Fibroblast of the aortic adventitia (primary cell): ENCODE measurements around the gene MAGI2. TPM values are rescaled to one million over a fixed set of nuclear protein-coding genes. Genes with fewer than 3 reads are reported as not detected.
A peak's percentile ranks its signal among the peaks of the same experiment; 100 is the strongest.

Source experiments
- DNase-seq: peaks from one replicate; pipeline ENCODE4 v3.0.0-alpha.2; 2010; ENCODE audit warnings: low read depth
- H3K4me3 ChIP-seq: 2 replicates; pipeline ENCODE4 v1.5.1; 2011; ENCODE audit warnings: low read depth, mild to moderate bottlenecking, control low read depth, low read length, moderate library complexity
- total RNA-seq: library from RNA; depleted of rRNA; stranded (reverse); fragments of >200 nt; gene quantifications from 2 replicates; pipeline ENCODE4 v1.2.3, GENCODE V29; 2012; ENCODE audit warnings: low replicate concordance
- TF ChIP-seq, protein P1 (sequence below): IDR thresholded peaks from 2 replicates; pipeline ENCODE4 v1.5.1; 2011; ENCODE audit warnings: mild to moderate bottlenecking, low read length, control low read depth, inconsistent platforms; ENCODE audit not compliant: insufficient read depth

MAGI2 gene
- total RNA-seq, 1 donor: 25.5 TPM

DNA sequence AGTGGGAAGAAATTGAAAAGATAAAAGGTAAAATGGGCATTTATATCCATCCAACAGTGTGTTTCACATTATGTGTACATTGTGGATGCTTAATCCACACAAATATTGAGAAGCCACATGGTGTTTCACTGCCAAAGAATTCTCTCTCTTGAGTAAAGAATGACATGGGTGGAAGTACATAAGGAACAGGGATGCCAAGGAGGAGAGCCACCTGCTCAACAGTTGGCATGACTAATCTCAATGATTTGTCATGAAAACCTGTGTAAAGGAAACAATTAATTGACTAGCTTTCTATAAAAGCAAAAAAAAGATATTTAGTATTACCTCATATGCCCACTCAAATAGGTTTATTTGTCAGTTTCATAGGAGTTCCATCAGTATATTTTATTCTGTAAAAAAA lies 43.1 kb downstream of the MAGI2 start:
- TF ChIP-seq, protein P1, sequence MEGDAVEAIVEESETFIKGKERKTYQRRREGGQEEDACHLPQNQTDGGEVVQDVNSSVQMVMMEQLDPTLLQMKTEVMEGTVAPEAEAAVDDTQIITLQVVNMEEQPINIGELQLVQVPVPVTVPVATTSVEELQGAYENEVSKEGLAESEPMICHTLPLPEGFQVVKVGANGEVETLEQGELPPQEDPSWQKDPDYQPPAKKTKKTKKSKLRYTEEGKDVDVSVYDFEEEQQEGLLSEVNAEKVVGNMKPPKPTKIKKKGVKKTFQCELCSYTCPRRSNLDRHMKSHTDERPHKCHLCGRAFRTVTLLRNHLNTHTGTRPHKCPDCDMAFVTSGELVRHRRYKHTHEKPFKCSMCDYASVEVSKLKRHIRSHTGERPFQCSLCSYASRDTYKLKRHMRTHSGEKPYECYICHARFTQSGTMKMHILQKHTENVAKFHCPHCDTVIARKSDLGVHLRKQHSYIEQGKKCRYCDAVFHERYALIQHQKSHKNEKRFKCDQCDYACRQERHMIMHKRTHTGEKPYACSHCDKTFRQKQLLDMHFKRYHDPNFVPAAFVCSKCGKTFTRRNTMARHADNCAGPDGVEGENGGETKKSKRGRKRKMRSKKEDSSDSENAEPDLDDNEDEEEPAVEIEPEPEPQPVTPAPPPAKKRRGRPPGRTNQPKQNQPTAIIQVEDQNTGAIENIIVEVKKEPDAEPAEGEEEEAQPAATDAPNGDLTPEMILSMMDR: no peak
- no peak overlapping the region for H3K4me3 ChIP-seq
- no peak for DNase-seq

DNA sequence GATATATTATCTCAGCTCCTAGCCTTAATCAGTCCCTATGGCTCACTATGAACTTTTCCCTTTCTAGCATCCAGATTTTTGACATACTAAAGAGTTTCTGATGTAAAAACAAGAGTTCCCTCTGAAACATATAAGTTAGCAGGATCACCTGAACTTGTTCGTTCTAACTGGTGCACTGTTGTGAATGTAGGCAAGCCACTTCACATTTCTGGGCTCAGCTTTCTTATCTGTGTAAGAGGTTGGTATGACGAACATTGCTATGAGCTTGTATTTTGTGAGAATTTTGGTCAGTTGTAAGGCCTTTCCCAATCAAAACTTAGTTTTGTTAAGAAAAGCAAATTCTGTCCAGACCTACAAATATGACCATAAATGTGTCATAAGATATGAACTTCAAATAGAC lies 46.1 kb downstream of the MAGI2 start:
- no peak overlapping the region for H3K4me3 ChIP-seq
- TF ChIP-seq, protein P1: no peak
- DNase-seq: peak; percentile 55

DNA sequence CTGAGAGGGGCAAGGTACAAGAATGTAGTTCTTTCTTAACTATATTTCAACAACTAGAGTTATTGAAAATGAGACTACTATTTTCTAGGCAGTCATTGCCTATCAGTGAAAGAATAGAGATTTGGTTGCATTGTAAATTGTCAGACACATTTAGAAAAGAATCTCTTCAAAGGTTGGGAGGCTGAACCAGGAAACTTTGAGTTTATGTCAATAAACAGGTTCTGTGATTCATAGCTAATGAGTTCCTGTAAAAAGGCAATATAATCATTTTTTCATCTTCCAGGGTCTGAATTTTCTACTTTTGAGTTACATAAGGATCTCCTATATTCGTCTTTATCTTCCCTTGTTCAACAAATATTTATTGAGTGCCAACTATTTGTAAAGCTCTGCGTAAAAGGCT lies 47.1 kb downstream of the MAGI2 start:
- TF ChIP-seq, protein P1: no peak
- DNase-seq: no peak
- H3K4me3 ChIP-seq: no peak overlapping the region

DNA sequence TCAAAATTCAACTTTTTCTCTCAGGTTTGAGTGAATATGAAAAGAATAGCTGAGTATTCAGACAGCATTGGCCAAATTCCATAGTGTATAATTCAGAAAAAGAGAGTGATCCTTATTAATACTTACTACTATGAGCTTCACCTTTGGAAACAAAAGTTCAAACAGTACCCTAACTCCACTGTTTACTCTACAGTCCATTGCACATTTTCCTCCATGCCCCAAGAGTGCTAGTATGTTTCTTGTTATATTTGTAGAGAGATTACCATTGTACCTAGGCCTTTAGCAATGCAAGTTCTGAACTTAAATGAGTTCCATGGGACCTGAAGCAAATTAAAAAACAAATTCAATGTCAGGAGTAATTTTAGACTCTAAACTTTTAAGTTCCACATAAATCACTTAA lies 48.1 kb downstream of the MAGI2 start:
- TF ChIP-seq, protein P1: no peak
- no peak for DNase-seq
- H3K4me3 ChIP-seq: no peak overlapping the region

DNA sequence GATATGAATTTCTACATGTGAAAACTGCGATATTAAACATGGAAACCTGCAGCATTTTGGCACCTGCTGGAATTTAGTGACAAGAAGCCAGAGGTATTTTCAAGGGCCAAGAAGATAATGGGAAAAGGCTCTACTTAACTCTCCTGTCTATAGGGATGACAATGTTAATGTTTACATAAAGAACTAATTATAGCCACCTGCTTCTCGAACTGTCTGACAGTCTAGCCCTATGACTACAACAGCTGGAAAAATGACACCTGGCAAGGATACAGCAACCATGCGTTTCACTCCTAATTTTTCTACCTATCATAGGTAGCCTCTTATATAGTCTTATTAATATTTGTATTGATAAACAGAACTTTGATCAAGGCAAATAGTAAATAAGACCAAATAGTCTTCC lies 49.6 kb downstream of the MAGI2 start:
- H3K4me3 ChIP-seq: no peak overlapping the region
- TF ChIP-seq, protein P1: no peak
- DNase-seq: no peak

DNA sequence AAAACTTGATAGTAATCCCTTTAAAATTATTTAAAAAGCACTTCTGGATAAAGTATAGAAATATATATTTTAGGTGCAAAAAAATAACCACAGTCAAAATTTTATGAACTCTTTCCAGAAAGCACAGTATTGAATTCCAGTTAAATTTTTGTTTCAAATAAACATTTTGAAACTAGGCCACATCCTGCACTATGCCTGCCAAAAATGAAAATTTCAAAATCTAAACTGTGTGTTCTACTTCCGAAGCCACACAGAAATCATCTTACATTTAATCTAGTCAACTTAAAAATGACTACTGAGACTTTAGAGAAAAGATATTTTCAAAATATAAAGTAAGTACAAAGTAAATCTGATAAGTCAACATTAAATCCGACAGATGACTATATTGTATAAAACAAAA lies 50.0 kb downstream of the MAGI2 start:
- TF ChIP-seq, protein P1: no peak
- H3K4me3 ChIP-seq: no peak overlapping the region
- DNase-seq: peak; percentile 66

DNA sequence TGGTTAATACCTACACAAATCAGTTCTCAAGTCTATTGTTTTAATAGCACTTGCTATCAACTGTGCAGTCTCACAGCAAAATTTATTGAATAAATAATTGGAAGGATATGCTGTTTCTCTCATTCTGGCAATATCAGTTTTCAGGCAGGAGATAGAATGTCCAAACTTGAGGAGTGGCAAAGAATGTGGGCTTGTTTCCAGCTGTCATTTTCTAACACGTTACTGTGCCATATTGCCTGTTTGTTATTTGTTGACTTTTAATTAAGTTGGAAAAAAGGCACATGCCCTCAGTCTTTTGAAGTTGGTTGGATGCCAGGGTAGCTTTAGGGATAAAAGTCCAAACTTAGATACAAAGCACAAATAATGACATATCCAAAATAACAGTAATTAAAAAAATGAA lies 52.2 kb downstream of the MAGI2 start:
- no peak for DNase-seq
- TF ChIP-seq, protein P1: no peak
- no peak overlapping the region for H3K4me3 ChIP-seq
